ENCODE measurements around the gene PDE8A.
A peak's percentile ranks its signal among the peaks of the same experiment; 100 is the strongest.

PDE8A gene

DNA sequence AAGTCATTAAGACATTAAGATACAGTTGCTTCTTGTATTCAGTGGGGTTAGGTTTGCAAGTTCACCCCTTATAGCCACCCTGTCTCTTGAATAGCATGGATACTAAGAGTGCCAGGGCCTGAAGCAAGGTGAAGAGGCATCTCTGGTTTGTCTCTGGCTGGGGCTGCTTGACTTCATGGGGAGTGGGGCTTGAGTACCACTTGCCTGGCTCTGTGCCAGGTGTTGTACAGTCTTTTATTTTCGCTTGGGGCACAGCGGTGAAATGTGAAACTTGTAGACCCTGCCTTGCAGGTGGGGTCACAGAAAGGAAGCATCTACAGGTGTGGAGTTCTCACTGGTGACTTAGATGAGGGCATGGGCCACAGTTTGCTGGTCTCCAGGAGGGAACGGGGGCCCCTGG is 152.1 kb downstream of the PDE8A start:
- Histone ChIP-seq H3K27me3 (ENCODE audit: insufficient read depth, low read length, poor library complexity) (no peaks in the 10 kb centered on the region), H3K79me2 (ENCODE audit: control insufficient read depth, insufficient read depth, low read length) (no peaks in the 10 kb centered on the region), H2BK120ac (ENCODE audit: low read depth, low read length) (no peak overlapping the region), H3K56ac (ENCODE audit: low read length) (no peak overlapping the region), H3K9ac (ENCODE audit: low read length) (no peak overlapping the region), H3K4me1 (ENCODE audit: control insufficient read depth, low read depth, low read length) (no peaks in the 10 kb centered on the region), H2AK5ac (ENCODE audit: low read length) (no peak overlapping the region), H3K23ac (ENCODE audit: low read length) (no peak overlapping the region), H3K18ac (ENCODE audit: low read length) (no peak overlapping the region), H4K5ac (ENCODE audit: low read length) (no peak overlapping the region), H3K79me1 (ENCODE audit: low read length) (no peaks in the 10 kb centered on the region), H3K4ac (ENCODE audit: low read depth, low read length) (no peak overlapping the region), H3K4me2 (ENCODE audit: low read length) (no peak overlapping the region), H2BK5ac (ENCODE audit: low read length) (no peak overlapping the region), H3K27ac (ENCODE audit: low read depth, low read length) (no peak overlapping the region), H2BK15ac (replicated peaks; ENCODE audit: low read depth) (no peak overlapping the region), H3K36me3 (ENCODE audit: control insufficient read depth, insufficient read depth, low read length) (peaks cover 1% of the 10 kb centered on the region), H3K4me3 (ENCODE audit: low read length) (no peak overlapping the region), H4K8ac (ENCODE audit: low read depth, low read length) (no peak overlapping the region)
- no CpG with 5 or more reads among the region's 3 CpGs for WGBS (ENCODE audit: extremely low coverage, insufficient coverage, low lambda C conversion rate)
- DNase-seq, result no peak

DNA sequence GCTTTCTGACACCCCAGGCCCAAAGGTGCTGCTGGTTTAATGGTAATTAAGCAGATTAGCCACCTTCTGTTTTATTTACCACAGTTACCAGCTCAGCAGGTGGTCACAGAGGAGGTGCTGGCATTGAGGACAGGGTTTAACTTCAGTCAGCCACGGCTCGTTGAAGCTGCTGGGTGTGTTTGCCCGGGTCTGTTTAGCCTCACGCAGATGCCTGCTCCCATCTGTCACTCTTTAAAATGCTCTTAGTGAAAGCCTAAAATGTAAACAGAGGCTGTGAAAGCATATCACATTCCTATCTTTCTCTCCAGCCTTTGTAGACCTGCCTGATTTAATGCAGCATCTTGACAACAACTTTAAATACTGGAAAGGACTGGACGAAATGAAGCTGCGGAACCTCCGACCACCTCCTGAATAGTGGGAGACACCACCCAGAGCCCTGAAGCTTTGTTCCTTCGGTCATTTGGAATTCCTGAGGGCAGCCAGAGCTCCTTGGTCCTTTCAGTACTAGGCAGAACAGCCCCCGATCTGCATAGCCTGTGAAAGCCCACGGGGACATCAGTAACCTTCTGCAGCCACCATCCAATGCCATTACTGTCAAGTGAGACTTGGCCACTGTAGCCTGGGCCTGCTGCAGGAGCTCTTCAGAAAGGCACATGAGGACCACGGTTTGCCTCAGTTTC is 156.0 kb downstream of the PDE8A start:
- Histone ChIP-seq H4K5ac (ENCODE audit: low read length) (no peak overlapping the region), H2AK5ac (ENCODE audit: low read length) (no peak overlapping the region), H3K36me3 (ENCODE audit: control insufficient read depth, insufficient read depth, low read length) (peaks cover 1% of the 10 kb centered on the region), H2BK15ac (replicated peaks; ENCODE audit: low read depth) (no peak overlapping the region), H3K23ac (ENCODE audit: low read length) (no peak overlapping the region), H3K18ac (ENCODE audit: low read length) (no peak overlapping the region), H3K4ac (ENCODE audit: low read depth, low read length) (no peak overlapping the region), H2BK5ac (ENCODE audit: low read length) (no peak overlapping the region), H4K8ac (ENCODE audit: low read depth, low read length) (no peak overlapping the region), H3K56ac (ENCODE audit: low read length) (no peak overlapping the region), H3K79me1 (ENCODE audit: low read length) (no peaks in the 10 kb centered on the region), H2BK120ac (ENCODE audit: low read depth, low read length) (no peak overlapping the region), H3K9ac (ENCODE audit: low read length) (no peak overlapping the region), H3K4me2 (ENCODE audit: low read length) (no peak overlapping the region), H3K79me2 (ENCODE audit: control insufficient read depth, insufficient read depth, low read length) (no peaks in the 10 kb centered on the region), H3K4me1 (ENCODE audit: control insufficient read depth, low read depth, low read length) (no peaks in the 10 kb centered on the region), H3K4me3 (ENCODE audit: low read length) (no peak overlapping the region), H3K27ac (ENCODE audit: low read depth, low read length) (no peak overlapping the region), H3K27me3 (ENCODE audit: insufficient read depth, low read length, poor library complexity) (no peaks in the 10 kb centered on the region)
- no CpG with 5 or more reads among the region's 11 CpGs for WGBS (ENCODE audit: extremely low coverage, insufficient coverage, low lambda C conversion rate)
- peak; percentile 32 for DNase-seq

DNA sequence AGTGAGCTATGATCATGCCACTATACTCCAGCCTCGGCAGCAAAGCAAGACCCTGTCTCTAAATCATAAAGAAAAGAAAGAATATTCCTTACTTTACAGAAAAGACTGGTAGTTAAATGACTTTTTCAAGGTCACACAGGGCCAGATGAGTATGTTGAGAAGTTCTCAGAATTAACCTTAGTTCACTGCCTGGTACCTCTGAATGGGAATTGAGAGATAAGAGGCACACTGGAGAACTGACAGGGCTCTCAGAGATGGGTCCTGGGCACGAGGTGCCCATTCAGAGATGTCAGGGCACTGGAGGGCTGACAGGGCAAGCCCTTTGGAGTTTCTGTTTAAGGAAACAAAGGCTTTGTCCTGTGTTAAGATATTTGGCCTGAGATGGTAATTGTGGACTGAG is 157.7 kb downstream of the PDE8A start:
- H3K79me2 ChIP-seq (ENCODE audit: control insufficient read depth, insufficient read depth, low read length), result no peaks in the 10 kb centered on the region
- no CpG with 5 or more reads among the region's 2 CpGs for WGBS (ENCODE audit: extremely low coverage, insufficient coverage, low lambda C conversion rate)

DNA sequence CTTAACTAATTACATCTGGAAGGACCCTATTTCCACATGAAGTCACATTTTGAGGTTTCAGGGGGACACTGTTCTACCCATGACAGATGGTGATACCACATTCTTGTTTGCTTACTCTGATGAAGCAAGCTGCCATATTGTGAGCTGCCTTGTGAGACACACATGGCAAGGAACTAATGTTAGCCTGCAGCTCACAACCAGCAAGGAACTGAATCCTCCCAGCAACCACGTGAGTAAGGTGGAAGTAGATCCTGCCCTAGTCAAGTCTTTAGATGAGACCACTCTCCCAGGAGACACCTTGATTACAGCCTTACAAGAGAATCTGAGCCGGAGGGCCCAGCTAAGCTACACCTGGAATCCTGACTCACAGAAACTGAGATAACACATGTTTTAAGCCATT is 160.1 kb downstream of the PDE8A start:
- Histone ChIP-seq H3K4me2 (ENCODE audit: low read length) (no peak overlapping the region), H3K36me3 (ENCODE audit: control insufficient read depth, insufficient read depth, low read length) (peaks cover 1% of the 10 kb centered on the region), H2AK5ac (ENCODE audit: low read length) (no peak overlapping the region), H3K4ac (ENCODE audit: low read depth, low read length) (no peak overlapping the region), H3K79me1 (ENCODE audit: low read length) (no peaks in the 10 kb centered on the region), H4K5ac (ENCODE audit: low read length) (no peak overlapping the region), H3K18ac (ENCODE audit: low read length) (no peak overlapping the region), H3K27ac (ENCODE audit: low read depth, low read length) (no peak overlapping the region), H4K8ac (ENCODE audit: low read depth, low read length) (no peak overlapping the region), H3K79me2 (ENCODE audit: control insufficient read depth, insufficient read depth, low read length) (no peaks in the 10 kb centered on the region), H3K27me3 (ENCODE audit: insufficient read depth, low read length, poor library complexity) (no peaks in the 10 kb centered on the region), H2BK5ac (ENCODE audit: low read length) (no peak overlapping the region), H3K23ac (ENCODE audit: low read length) (no peak overlapping the region), H3K4me3 (ENCODE audit: low read length) (no peak overlapping the region), H2BK15ac (replicated peaks; ENCODE audit: low read depth) (no peak overlapping the region), H2BK120ac (ENCODE audit: low read depth, low read length) (no peak overlapping the region), H3K4me1 (ENCODE audit: control insufficient read depth, low read depth, low read length) (no peaks in the 10 kb centered on the region), H3K56ac (ENCODE audit: low read length) (no peak overlapping the region), H3K9ac (ENCODE audit: low read length) (no peak overlapping the region)
- whole genome bisulfite sequencing (ENCODE audit: extremely low coverage, insufficient coverage, low lambda C conversion rate), result no CpG with 5 or more reads among the region's 2 CpGs
- no peak for DNase-seq

More for the DNA sequence above, 157.7 kb downstream of the PDE8A start:
- Histone ChIP-seq H3K9ac (ENCODE audit: low read length) (no peak overlapping the region), H3K4me2 (ENCODE audit: low read length) (no peak overlapping the region), H2BK15ac (replicated peaks; ENCODE audit: low read depth) (no peak overlapping the region), H3K4ac (ENCODE audit: low read depth, low read length) (no peak overlapping the region), H3K56ac (ENCODE audit: low read length) (no peak overlapping the region), H3K27me3 (ENCODE audit: insufficient read depth, low read length, poor library complexity) (no peaks in the 10 kb centered on the region), H4K5ac (ENCODE audit: low read length) (no peak overlapping the region), H2AK5ac (ENCODE audit: low read length) (no peak overlapping the region), H3K4me1 (ENCODE audit: control insufficient read depth, low read depth, low read length) (no peaks in the 10 kb centered on the region), H3K18ac (ENCODE audit: low read length) (no peak overlapping the region), H3K27ac (ENCODE audit: low read depth, low read length) (no peak overlapping the region), H3K4me3 (ENCODE audit: low read length) (no peak overlapping the region), H2BK5ac (ENCODE audit: low read length) (no peak overlapping the region), H3K36me3 (ENCODE audit: control insufficient read depth, insufficient read depth, low read length) (peaks cover 1% of the 10 kb centered on the region), H2BK120ac (ENCODE audit: low read depth, low read length) (no peak overlapping the region), H4K8ac (ENCODE audit: low read depth, low read length) (no peak overlapping the region), H3K23ac (ENCODE audit: low read length) (no peak overlapping the region), H3K79me1 (ENCODE audit: low read length) (no peaks in the 10 kb centered on the region)
- no peak for DNase-seq

DNA sequence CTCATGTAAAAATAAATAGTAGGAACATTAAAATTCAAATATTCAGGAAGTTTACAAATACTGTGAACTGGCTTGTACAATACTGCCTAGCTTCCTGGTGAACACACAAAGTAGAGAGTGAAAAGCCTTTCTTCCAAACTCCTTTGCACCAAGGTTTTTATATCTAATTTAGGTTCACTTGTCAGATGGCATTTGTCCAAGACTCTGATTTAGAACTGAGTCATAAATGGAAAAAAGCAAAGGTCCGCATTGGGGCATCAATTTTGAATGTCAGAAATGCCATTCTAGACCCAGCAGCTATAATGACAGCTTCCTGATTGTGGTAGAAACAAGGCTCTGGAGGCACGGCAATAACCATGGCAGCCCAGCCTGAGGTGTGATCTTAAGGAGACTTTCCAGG is 160.7 kb downstream of the PDE8A start:
- no peak overlapping the region for H3K4ac ChIP-seq (ENCODE audit: low read depth, low read length)
- peaks cover 1% of the 10 kb centered on the region for H3K36me3 ChIP-seq (ENCODE audit: control insufficient read depth, insufficient read depth, low read length)
- no peak overlapping the region for H3K9ac ChIP-seq (ENCODE audit: low read length)
- H3K79me2 ChIP-seq (ENCODE audit: control insufficient read depth, insufficient read depth, low read length), result no peaks in the 10 kb centered on the region
- no peak overlapping the region for H4K5ac ChIP-seq (ENCODE audit: low read length)
- H3K4me1 ChIP-seq (ENCODE audit: control insufficient read depth, low read depth, low read length), result no peaks in the 10 kb centered on the region
- no peak overlapping the region for H3K4me3 ChIP-seq (ENCODE audit: low read length)
- no peak overlapping the region for H2BK120ac ChIP-seq (ENCODE audit: low read depth, low read length)
- no peak overlapping the region for H3K23ac ChIP-seq (ENCODE audit: low read length)
- no peak overlapping the region for H3K27ac ChIP-seq (ENCODE audit: low read depth, low read length)
- DNase-seq, result no peak
- H4K8ac ChIP-seq (ENCODE audit: low read depth, low read length), result no peak overlapping the region
- H3K79me1 ChIP-seq (ENCODE audit: low read length), result no peaks in the 10 kb centered on the region
- H2BK5ac ChIP-seq (ENCODE audit: low read length), result no peak overlapping the region
- no peak overlapping the region for H3K56ac ChIP-seq (ENCODE audit: low read length)
- WGBS (ENCODE audit: extremely low coverage, insufficient coverage, low lambda C conversion rate), result no CpG with 5 or more reads among the region's 2 CpGs
- H3K27me3 ChIP-seq (ENCODE audit: insufficient read depth, low read length, poor library complexity), result no peaks in the 10 kb centered on the region
- H3K4me2 ChIP-seq (ENCODE audit: low read length), result no peak overlapping the region
- no peak overlapping the region for H2BK15ac ChIP-seq (replicated peaks; ENCODE audit: low read depth)
- no peak overlapping the region for H2AK5ac ChIP-seq (ENCODE audit: low read length)
- no peak overlapping the region for H3K18ac ChIP-seq (ENCODE audit: low read length)

All from mesendoderm (in vitro differentiated cells).